HepG2 (cell line): ENCODE results near the gene ACD. TPM values are rescaled to one million over a fixed set of nuclear protein-coding genes. Genes with fewer than 3 reads are reported as not detected.

Experiments used
- CENPT ChIP-seq: sonication (generic); formaldehyde crosslinking; IDR thresholded peaks from 2 replicates; pipeline ENCODE4 v1.8.0; 2022; ENCODE audit warnings: low read depth, mild to moderate bottlenecking, moderate library complexity, missing genetic modification reagents
- CERS6 ChIP-seq: sonication (generic); formaldehyde crosslinking; IDR thresholded peaks from 2 replicates; pipeline ENCODE4 v1.5.0; 2020; ENCODE audit warnings: missing genetic modification reagents
- GATAD2A ChIP-seq: IDR thresholded peaks from 2 replicates; pipeline ENCODE4 v1.6.1; 2016
- HDAC2 ChIP-seq: sonication (generic); formaldehyde crosslinking; IDR thresholded peaks from 2 replicates; pipeline ENCODE4 v1.4.0; 2020; ENCODE audit warnings: missing genetic modification reagents
- HNF4A ChIP-seq: sonication (generic); formaldehyde crosslinking; IDR thresholded peaks from 2 replicates; pipeline ENCODE4 v1.4.0; 2020; ENCODE audit warnings: missing genetic modification reagents
- HOXA7 ChIP-seq: sonication (generic); formaldehyde crosslinking; IDR thresholded peaks from 2 replicates; pipeline ENCODE4 v1.8.1; 2022; ENCODE audit warnings: mild to moderate bottlenecking, missing genetic modification reagents, moderate library complexity
- KAT7 ChIP-seq: IDR thresholded peaks from 2 replicates; pipeline ENCODE4 v1.6.1; 2018; ENCODE audit warnings: borderline replicate concordance, missing compliant biosample characterization
- KMT2B ChIP-seq: IDR thresholded peaks from 2 replicates; pipeline ENCODE4 v1.6.1; 2016; ENCODE audit warnings: missing genetic modification reagents, missing compliant biosample characterization
- MTA1 ChIP-seq: sonication (generic); formaldehyde crosslinking; IDR thresholded peaks from 2 replicates; pipeline ENCODE4 v1.4.0; 2020; ENCODE audit warnings: missing genetic modification reagents, mild to moderate bottlenecking, borderline replicate concordance
- RNF219 ChIP-seq: sonication (generic); formaldehyde crosslinking; IDR thresholded peaks from 2 replicates; pipeline ENCODE4 v1.5.0; 2020; ENCODE audit warnings: mild to moderate bottlenecking, missing genetic modification reagents
- RORA ChIP-seq: sonication (generic); formaldehyde crosslinking; IDR thresholded peaks from 2 replicates; pipeline ENCODE4 v1.5.0; 2020; ENCODE audit warnings: mild to moderate bottlenecking, missing genetic modification reagents, moderate library complexity
- SP140L ChIP-seq: sonication (generic); formaldehyde crosslinking; IDR thresholded peaks from 2 replicates; pipeline ENCODE4 v1.4.0; 2020; ENCODE audit warnings: missing genetic modification reagents, borderline replicate concordance
- TCF7 ChIP-seq: sonication (generic); IDR thresholded peaks from 2 replicates; pipeline ENCODE4 v1.6.1; 2016; ENCODE audit warnings: antibody characterized with exemption, low read depth
- THRA ChIP-seq: sonication (generic); formaldehyde crosslinking; IDR thresholded peaks from 2 replicates; pipeline ENCODE4 v1.4.0; 2020; ENCODE audit warnings: missing genetic modification reagents, borderline replicate concordance
- UBTF ChIP-seq: sonication (generic); formaldehyde crosslinking; IDR thresholded peaks from 2 replicates; pipeline ENCODE4 v1.4.0; 2020; ENCODE audit warnings: mild to moderate bottlenecking, missing genetic modification reagents
- ZBTB39 ChIP-seq: sonication (generic); formaldehyde crosslinking; IDR thresholded peaks from 2 replicates; pipeline ENCODE4 v1.5.0; 2020; ENCODE audit warnings: missing genetic modification reagents
- ZNF296 ChIP-seq: sonication (generic); formaldehyde crosslinking; conservative IDR thresholded peaks from 2 replicates; pipeline ENCODE4 v1.5.0; 2020; ENCODE audit warnings: mild to moderate bottlenecking, missing genetic modification reagents
- ZNF350 ChIP-seq: sonication (generic); formaldehyde crosslinking; IDR thresholded peaks from 2 replicates; pipeline ENCODE4 v1.4.0; 2020; ENCODE audit warnings: mild to moderate bottlenecking, low read depth, missing genetic modification reagents, borderline replicate concordance
- ZNF562 ChIP-seq: sonication (generic); formaldehyde crosslinking; IDR thresholded peaks from 2 replicates; pipeline ENCODE4 v1.8.0; 2022; ENCODE audit warnings: missing genetic modification reagents, borderline replicate concordance
- ZNF790 ChIP-seq: sonication (generic); formaldehyde crosslinking; IDR thresholded peaks from 2 replicates; pipeline ENCODE4 v1.8.0; 2022; ENCODE audit warnings: missing genetic modification reagents, mild to moderate bottlenecking, borderline replicate concordance
- polyA plus RNA-seq, 8 experiments: library from polyadenylated mRNA; depleted of rRNA in 3 of 8; stranded (reverse) in 7 of 8; unstranded in 1 of 8; fragments of >200 nt; fragmentation: Illumina TruSeq in 4 of 8; extraction: Trizol in 4 of 8; gene quantifications; 2 replicates each; pipeline versions ENCODE4 v1.2.1 to v1.2.3, GENCODE V29; 2011 to 2016; ENCODE audit warnings: low read depth in 4 of 8, missing spikeins in 1 of 8, mixed read lengths in 1 of 8; ENCODE audit not compliant: insufficient read depth in 1 of 8
- total RNA-seq, 5 experiments: library from RNA; depleted of rRNA; stranded (reverse); fragments of >200 nt; fragmentation: Illumina TruSeq; extraction: Trizol; gene quantifications; 2 replicates each; pipeline ENCODE4 v1.2.3, GENCODE V29; 2016; ENCODE audit warnings: low read depth in 1 of 5

The ACD gene
- total and polyA plus RNA-seq, 2 of the 13 experiments (the other 11 are each of a cell fraction or from before 2014, with no cell fraction given), result 32.6 to 38.3 TPM

- TF ChIP-seq CERS6 (CRISPR knock-in tag), result no peak; the same call in 1 of the 2 replicates
- peak; percentile 72; the same call in 1 of the 2 replicates for TF ChIP-seq MTA1 (CRISPR knock-in tag)
- TF ChIP-seq THRA (CRISPR knock-in tag), result peak; percentile 76; the same call in 1 of the 2 replicates
- no peak for TF ChIP-seq SP140L (CRISPR knock-in tag)
- no peak for TF ChIP-seq TCF7
- TF ChIP-seq ZNF790 (CRISPR knock-in tag), result 0 out of 2 replicates have a peak, but pooled peaks have one; percentile 72
- no peak for TF ChIP-seq RORA
- TF ChIP-seq UBTF (CRISPR knock-in tag), result peak; percentile 89
- TF ChIP-seq ZBTB39 (CRISPR knock-in tag), result peak; percentile 91
- peak; percentile 79 for TF ChIP-seq HNF4A (CRISPR knock-in tag)
- no peak for TF ChIP-seq HOXA7
- TF ChIP-seq KAT7, result peak; percentile 27; the same call in 1 of the 2 replicates
- TF ChIP-seq KMT2B, result peak; percentile 74
- no peak for TF ChIP-seq ZNF562 (CRISPR knock-in tag)
- TF ChIP-seq GATAD2A, result no peak; the same call in none of the 2 replicates
- no peak for TF ChIP-seq RNF219 (CRISPR knock-in tag)
- no peak; the same call in 1 of the 2 replicates for TF ChIP-seq ZNF296 (CRISPR knock-in tag)
- peak; percentile 96 for TF ChIP-seq CENPT (CRISPR knock-in tag)
- TF ChIP-seq ZNF350 (CRISPR knock-in tag), result peak; percentile 91
- peak; percentile 68 for TF ChIP-seq HDAC2 (CRISPR knock-in tag)
Observed at GRCh38 chr16:67659675-67660563, at the start of gene ACD (continued).
